PFSK-1 (cell line): ENCODE data around the gene SORCS3.

ENCODE experiments used
- POLR2AphosphoS5 ChIP-seq: IDR thresholded peaks from 2 replicates; pipeline ENCODE4 v1.6.1; 2012; ENCODE audit warnings: low read depth, mild to moderate bottlenecking, control low read depth, low read length, moderate library complexity
- REST ChIP-seq, 2 experiments: IDR thresholded peaks; 2 replicates each; pipeline versions ENCODE4 v1.6.1 to v1.8.0; 2011 to 2012; ENCODE audit warnings: low read depth in 2 of 2, low read length in 2 of 2, control low read depth in 1 of 2, inconsistent platforms in 1 of 2, mild to moderate bottlenecking in 1 of 2, moderate library complexity in 1 of 2; ENCODE audit not compliant: insufficient read depth in 1 of 2

GRCh38 chr10:104665174-104665573 lies 24.1 kb downstream of the SORCS3 start:
- TF ChIP-seq POLR2AphosphoS5: no peak
- no peak for TF ChIP-seq REST (IDR thresholded peaks at IDR 0.05; ENCODE audit: insufficient read depth in 1 of 2, low read depth in 2 of 2, low read length in 2 of 2)
